ENCODE measurements around the gene DNAL1.

DNA sequence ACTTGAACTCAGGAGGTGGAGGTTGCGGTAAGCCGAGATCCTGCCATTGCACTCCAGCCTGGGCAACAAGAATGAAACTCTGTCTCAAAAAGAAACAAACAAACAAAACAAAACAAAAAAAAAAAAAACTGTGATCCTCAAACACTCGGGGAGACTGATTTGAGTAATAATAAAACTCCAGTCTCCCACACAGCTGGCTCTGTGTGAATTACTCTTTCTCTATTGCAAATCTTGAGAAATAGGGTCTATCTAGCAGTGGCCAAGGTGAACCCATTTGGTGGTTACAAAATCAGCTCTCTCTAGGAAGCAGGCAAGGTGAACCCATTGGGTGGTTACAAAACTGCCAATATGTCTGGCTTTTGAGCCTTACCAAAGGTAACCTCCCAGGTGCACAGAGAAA, 38.5 kb upstream of the DNAL1 start:
- no peak for TF ChIP-seq ATF1 (CRISPR knock-in tag; IDR thresholded peaks at IDR 0.05)
- TF ChIP-seq JUN (CRISPR knock-in tag; IDR thresholded peaks at IDR 0.05): no peak
- no peak for TF ChIP-seq RELA (CRISPR knock-in tag; IDR thresholded peaks at IDR 0.05; ENCODE audit: borderline replicate concordance)
- TF ChIP-seq, protein P1, sequence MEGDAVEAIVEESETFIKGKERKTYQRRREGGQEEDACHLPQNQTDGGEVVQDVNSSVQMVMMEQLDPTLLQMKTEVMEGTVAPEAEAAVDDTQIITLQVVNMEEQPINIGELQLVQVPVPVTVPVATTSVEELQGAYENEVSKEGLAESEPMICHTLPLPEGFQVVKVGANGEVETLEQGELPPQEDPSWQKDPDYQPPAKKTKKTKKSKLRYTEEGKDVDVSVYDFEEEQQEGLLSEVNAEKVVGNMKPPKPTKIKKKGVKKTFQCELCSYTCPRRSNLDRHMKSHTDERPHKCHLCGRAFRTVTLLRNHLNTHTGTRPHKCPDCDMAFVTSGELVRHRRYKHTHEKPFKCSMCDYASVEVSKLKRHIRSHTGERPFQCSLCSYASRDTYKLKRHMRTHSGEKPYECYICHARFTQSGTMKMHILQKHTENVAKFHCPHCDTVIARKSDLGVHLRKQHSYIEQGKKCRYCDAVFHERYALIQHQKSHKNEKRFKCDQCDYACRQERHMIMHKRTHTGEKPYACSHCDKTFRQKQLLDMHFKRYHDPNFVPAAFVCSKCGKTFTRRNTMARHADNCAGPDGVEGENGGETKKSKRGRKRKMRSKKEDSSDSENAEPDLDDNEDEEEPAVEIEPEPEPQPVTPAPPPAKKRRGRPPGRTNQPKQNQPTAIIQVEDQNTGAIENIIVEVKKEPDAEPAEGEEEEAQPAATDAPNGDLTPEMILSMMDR (IDR thresholded peaks at IDR 0.05): no peak
- no peak for TF ChIP-seq CBFB (CRISPR knock-in tag; IDR thresholded peaks at IDR 0.05; ENCODE audit: low read depth)
- TF ChIP-seq, protein P2, sequence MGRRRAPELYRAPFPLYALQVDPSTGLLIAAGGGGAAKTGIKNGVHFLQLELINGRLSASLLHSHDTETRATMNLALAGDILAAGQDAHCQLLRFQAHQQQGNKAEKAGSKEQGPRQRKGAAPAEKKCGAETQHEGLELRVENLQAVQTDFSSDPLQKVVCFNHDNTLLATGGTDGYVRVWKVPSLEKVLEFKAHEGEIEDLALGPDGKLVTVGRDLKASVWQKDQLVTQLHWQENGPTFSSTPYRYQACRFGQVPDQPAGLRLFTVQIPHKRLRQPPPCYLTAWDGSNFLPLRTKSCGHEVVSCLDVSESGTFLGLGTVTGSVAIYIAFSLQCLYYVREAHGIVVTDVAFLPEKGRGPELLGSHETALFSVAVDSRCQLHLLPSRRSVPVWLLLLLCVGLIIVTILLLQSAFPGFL (CRISPR knock-in tag; IDR thresholded peaks at IDR 0.05; ENCODE audit: borderline replicate concordance): no peak
